HEK293T (cell line): ENCODE data around the gene BASP1.

ENCODE experiments used
- ARNT ChIP-seq: fragments of 450-650 bp; IDR thresholded peaks from 2 replicates; pipeline ENCODE4 v1.6.1; 2017; ENCODE audit warnings: mild to moderate bottlenecking
- BHLHE40 ChIP-seq: fragments of 450-650 bp; IDR thresholded peaks from 2 replicates; pipeline ENCODE4 v1.6.1; 2016; ENCODE audit warnings: mild to moderate bottlenecking, moderate library complexity, borderline replicate concordance
- CTBP1 ChIP-seq: fragments of 450-650 bp; IDR thresholded peaks from 2 replicates; pipeline ENCODE4 v1.6.1; 2016; ENCODE audit warnings: borderline replicate concordance
- ELF4 ChIP-seq: fragments of 450-650 bp; IDR thresholded peaks from 2 replicates; pipeline ENCODE4 v1.6.1; 2017; ENCODE audit warnings: antibody characterized with exemption
- FOXA1 ChIP-seq: fragments of 450-650 bp; IDR thresholded peaks from 2 replicates; pipeline ENCODE4 v1.6.1; 2016; ENCODE audit warnings: mild to moderate bottlenecking
- FOXM1 ChIP-seq: fragments of 450-650 bp; IDR thresholded peaks from 2 replicates; pipeline ENCODE4 v1.6.1; 2017; ENCODE audit warnings: mild to moderate bottlenecking, borderline replicate concordance
- L3MBTL2 ChIP-seq: fragments of 450-650 bp; conservative IDR thresholded peaks from 2 replicates; pipeline ENCODE4 v1.6.1; 2016; ENCODE audit warnings: mild to moderate bottlenecking
- LEF1 ChIP-seq: fragments of 450-650 bp; IDR thresholded peaks from 2 replicates; pipeline ENCODE4 v1.6.1; 2017; ENCODE audit warnings: mild to moderate bottlenecking, borderline replicate concordance
- NFRKB ChIP-seq: fragments of 450-650 bp; IDR thresholded peaks from 2 replicates; pipeline ENCODE4 v1.6.1; 2016; ENCODE audit warnings: mild to moderate bottlenecking, moderate library complexity
- PKNOX1 ChIP-seq: fragments of 450-650 bp; IDR thresholded peaks from 2 replicates; pipeline ENCODE4 v1.6.1; 2016
- SP1 ChIP-seq: fragments of 450-650 bp; IDR thresholded peaks from 2 replicates; pipeline ENCODE4 v1.6.1; 2017
- SUZ12 ChIP-seq: fragments of 450-650 bp; IDR thresholded peaks from 2 replicates; pipeline ENCODE4 v1.6.1; 2016; ENCODE audit warnings: mild to moderate bottlenecking
- TARDBP ChIP-seq: fragments of 450-650 bp; IDR thresholded peaks from 2 replicates; pipeline ENCODE4 v1.6.1; 2016
- ZNF384 ChIP-seq: fragments of 450-650 bp; IDR thresholded peaks from 2 replicates; pipeline ENCODE4 v1.6.1; 2016

- no peak for TF ChIP-seq TARDBP
- no peak for TF ChIP-seq FOXA1
- TF ChIP-seq SP1 = no peak
- TF ChIP-seq NFRKB = no peak
- no peak for TF ChIP-seq L3MBTL2
- no peak for TF ChIP-seq SUZ12
- no peak for TF ChIP-seq LEF1
- TF ChIP-seq ARNT = no peak
- no peak for TF ChIP-seq FOXM1
- no peak for TF ChIP-seq ELF4
- no peak for TF ChIP-seq ZNF384
- no peak for TF ChIP-seq BHLHE40
- no peak for TF ChIP-seq PKNOX1
- TF ChIP-seq CTBP1 = no peak
Observed at GRCh38 chr5:17317473-17317872, 100.0 kb downstream of the BASP1 start.
